Activated CD4-positive, CD25-positive, alpha-beta regulatory T cell treated with anti-CD3 and anti-CD28 coated beads, Interleukin-2, amount 50 U/mL, for 16 hours (primary cell): ENCODE results near the gene S100A16.
A peak's percentile ranks its signal among the peaks of the same experiment; 100 is the strongest.
"Not testable (repeated sequence)": the region's sequence is repeated elsewhere in the genome, so short reads cannot be mapped to it uniquely, and the experiment has no call there.

Experiments
- DNase-seq: peaks from one replicate; pipeline ENCODE4 v3.0.0-alpha.2; 2020; ENCODE audit warnings: low read depth, low spot score

The S100A16 gene, protein sequence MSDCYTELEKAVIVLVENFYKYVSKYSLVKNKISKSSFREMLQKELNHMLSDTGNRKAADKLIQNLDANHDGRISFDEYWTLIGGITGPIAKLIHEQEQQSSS

DNA sequence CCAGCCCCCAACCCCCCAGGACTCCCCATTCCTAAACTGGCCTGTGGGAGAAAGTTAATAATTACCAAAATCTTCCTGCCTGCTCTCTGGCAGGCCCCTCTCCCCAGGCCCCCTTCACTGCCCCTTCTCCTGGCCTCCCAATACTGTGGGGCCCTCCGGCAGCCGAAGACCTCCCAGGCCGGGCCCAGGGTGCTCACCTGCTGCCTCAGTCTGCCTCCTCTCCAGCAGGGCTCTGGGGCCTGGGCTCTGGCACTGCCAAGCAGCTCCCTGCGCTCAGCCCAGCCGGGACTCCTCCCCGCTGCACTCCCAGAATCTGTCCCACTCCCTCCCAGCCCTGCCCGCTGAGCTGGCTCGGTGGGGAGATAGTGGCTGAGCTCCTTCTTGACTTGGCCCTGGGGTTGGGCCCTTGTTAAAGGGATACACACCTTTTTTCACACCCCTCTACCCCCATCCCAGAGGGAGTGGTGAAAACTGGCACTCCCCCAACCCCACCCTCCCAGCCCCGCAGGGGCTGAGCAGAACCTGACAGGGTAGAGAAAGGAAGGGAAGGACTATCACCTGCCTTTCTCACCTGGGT is at the start of gene S100A16:
S100A16 (minus strand) TSS at position 383 of the 577 bp plus-strand sequence. CDS start 4,986 bp downstream, outside the sequence.
- DNase-seq: no peak

DNA sequence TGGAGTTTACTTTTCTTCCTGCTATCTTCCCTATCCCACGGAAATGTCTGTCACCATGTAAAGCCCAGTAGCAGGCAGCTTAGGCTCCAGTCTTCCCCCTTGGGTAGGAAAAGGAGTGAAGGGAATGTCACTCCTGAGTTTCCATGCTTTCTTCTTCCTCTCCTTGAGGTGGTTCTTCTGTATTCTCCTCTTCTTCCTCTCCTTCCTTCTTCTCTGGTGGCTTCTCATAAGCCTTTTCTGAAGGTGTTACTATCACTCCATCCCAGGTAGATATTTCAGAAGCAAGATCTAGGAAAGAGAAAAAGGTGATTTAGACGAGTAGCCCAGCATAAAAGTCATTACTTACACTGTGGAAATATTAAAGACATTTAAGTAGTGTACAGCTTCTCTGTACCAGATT is 49.3 kb upstream of the S100A16 start:
- DNase-seq: no peak

DNA sequence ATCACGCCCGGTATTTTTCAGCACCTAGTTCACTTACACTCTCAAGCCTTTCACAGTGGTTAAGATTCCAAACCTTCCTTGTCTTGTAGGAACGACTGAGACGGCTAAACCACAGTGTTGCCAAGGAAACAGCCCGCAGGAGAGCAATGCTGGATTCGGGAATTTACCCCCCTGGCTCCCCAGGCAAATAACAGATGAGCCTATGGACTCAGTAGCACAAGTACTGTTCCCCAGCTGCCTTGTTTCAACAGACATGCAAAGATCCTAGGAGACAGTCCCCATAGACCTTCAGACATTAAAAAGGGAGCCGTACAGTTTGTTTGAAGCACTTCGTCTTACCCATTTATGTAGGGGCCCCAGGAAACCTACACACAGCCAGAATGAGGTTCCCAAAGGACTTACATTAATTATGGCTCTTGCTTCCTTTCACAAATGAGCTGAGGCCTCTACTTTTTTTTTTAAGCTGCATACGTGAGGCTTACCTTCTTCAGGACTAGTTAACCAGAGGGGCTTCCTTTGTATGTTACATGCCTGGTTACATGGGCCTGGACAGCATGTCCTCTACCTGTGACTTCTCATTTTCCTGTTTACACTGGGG is 48.3 kb upstream of the S100A16 start:
- no peak for DNase-seq

DNA sequence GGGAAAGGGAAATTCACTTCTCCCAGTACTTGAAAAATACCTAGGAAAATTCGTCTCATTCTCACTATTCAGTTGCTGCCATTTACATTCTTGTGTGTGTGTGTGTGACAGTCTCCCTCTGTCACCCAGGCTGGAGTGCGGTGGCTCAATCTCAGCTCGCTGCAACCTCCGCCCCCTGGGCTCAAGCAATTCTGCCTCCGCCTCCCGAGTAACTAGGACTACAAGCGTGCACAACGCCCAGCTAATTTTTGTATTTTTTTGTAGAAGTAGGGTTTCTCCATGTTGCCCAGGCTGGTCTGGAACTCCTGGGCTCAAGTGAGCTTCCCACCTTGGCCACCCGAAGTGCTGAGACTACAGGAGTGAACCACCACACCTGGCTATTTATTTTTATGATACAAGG is 46.7 kb upstream of the S100A16 start:
- no peak for DNase-seq

DNA sequence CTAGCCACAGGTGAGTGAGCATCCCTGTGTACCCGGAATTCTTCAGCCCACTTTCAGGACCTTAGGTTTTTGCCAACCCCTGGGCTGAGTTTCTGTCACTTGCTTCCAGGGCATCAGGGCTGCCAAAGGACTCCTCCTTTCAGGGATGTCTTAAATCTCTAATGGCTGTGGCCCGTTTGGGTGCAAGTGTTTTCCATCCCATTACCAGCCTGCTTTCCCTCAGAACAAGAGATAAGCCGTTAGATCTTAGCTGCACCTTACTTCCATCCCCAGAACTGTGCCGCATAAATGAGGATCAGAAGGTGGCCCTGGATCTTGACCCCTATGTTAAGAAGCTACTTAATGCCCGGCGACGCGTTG is 46.2 kb upstream of the S100A16 start:
- DNase-seq: no peak

DNA sequence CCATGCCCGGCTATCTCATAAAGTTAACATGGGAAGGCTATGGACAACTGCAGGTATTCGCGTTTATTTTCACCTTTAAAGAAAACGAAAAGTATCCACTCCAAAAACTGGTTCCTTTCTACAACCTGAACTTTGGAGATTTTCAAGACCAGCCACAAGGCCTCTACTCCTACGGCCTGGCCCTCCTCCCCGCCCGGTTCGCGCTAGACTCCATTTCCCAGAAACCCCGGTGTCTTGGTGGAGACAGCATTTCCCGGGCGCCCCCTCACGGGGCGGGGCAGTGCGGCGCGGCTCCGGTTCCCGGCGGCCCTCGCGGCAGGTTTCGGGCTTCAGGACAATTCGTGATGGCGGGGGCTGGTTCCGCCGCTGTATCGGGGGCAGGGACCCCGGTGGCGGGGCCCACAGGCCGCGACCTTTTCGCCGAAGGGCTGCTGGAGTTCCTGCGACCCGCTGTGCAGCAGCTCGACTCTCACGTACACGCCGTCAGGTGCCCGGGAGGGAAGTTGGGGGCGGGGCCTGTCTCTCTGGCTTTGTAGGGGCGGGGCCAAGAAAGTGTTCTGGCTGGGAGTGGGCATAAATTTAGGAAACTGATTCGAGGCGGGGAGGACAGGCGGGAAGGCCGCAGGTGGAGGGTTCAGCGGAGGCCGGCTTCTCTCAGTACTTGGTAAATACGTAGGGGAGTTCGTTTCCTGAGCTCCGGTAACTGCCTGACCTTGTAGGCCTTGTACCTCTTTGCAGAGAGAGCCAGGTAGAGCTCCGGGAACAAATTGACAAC is 45.6 kb upstream of the S100A16 start, which contains the start of gene SNAPIN:
SNAPIN (plus strand) TSS at position 304 of the 775 bp plus-strand sequence; CDS start at position 345, 41 bp downstream.
- peak; percentile 80 for DNase-seq

DNA sequence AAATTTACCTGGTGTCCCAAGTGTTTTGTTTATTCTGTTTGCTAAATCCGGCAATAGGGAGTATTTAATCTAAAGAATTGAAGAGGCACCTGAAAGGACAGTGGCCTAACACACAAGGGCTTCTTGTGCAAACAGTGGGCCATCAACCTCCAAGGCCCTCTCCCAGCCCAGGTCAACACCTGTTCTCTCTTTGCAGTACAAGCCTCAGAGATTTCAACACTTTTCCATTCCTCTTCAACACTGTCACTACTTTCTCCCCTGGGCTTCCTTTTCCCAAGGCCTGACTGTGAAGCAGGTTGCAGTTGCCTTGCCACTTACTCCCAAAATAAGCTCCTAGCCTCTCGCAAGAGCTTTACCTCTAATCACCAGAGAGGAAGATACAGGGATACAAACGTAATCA is 42.4 kb upstream of the S100A16 start:
- DNase-seq: no peak

DNA sequence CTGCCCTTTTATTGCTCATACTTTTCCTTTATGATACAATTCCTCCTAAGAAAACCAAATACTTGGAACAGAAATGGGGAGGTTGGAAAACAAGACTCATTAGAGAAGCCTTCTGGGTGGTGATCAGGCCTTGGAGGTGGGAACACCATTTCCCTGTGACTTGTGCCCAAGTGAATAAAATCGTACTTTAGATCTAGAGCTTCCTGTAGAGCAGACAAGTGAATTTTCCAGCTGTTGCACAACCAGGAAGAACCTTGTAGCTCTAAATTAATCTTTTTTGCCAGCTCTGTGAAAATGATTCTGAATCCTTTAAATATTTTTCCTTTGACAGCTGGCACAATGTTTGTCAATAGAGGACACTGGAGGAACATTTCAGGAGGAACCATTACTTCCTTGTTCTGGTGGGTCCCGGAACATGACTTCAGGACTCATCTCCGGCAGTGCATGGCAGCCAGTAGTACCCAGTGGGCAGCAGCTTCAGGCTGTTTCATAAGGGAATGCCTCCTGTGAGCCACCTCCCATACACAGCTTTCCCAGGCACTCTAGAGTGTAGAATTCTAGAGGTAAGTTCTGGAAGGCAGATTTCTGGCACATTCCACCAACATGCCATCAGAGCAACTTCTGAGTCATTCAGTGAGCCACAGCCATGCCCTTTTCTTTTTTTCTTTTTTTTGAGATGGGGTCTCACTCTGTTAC is 40.0 kb upstream of the S100A16 start:
- no peak for DNase-seq

DNA sequence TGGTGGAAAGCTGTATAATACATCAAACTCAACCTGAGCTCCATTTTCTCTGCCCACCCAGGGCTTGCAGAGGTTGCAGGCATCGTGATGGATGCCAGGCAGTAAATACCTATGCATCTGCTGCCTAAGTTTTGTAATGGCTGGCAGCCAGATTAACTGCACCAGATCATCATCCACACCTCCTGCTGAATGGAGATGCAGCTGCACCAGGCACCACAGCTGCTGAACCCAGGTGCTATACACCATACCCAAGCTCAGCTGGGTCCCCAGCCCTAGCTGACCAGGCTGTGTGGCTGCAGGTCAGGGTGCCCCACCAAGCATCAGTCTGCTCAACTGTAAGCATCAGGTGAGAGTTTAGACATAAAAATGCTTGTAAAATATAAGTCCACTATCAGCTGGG is 38.8 kb upstream of the S100A16 start:
- DNase-seq: no peak

DNA sequence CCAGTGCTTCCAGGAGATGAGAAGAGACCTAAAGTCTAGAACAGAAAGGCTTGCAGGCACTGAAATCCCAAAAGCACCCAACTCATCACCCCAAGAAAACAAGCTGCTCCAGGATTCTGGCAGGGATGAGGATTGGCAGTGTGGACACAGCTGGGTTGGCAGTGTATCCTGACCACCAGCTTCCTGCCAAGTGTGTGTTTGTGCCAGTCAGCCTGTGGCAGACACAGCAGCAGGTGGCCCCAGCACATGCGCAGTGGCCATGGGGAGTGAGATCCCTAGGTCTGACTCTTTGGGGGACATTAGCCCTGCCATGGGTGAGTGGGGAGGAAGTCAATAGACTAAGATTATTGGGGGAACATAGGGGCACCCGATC is 36.9 kb upstream of the S100A16 start:
- DNase-seq: no peak

DNA sequence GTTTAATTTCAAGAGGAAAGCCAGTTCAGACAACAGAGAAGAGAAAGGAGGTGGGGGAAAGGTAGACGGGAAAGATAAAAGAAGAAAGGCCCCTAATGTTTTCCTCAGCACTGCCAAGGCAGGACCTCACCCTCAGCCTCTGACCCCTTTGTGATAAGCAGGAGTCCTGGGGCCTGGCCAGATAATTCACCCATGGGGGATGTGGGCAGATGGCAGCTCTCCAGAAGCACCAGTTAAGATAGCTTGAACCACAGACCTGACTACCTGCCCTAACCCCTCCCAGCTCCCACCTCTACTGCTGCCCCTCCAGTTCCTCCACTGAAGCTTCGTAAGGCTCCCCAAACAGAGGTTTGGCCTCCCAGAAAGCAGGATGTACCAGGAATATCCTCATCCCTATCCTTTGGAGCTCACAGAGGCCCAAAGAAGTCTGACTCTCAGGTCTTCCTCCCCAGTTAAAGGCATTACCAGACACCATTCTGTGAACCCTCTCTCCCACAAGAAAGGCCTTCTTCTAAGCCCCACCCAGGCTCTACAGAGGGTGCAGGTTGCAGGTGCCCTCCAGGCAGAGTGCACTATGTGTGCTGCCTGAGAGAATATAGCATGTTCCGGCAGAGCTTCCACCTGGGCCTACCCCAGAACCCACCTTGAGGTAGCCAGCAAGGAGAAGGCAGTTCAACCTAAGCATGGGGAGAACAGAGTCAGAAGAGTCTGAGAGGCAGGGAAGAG is 36.4 kb upstream of the S100A16 start:
- no peak for DNase-seq

DNA sequence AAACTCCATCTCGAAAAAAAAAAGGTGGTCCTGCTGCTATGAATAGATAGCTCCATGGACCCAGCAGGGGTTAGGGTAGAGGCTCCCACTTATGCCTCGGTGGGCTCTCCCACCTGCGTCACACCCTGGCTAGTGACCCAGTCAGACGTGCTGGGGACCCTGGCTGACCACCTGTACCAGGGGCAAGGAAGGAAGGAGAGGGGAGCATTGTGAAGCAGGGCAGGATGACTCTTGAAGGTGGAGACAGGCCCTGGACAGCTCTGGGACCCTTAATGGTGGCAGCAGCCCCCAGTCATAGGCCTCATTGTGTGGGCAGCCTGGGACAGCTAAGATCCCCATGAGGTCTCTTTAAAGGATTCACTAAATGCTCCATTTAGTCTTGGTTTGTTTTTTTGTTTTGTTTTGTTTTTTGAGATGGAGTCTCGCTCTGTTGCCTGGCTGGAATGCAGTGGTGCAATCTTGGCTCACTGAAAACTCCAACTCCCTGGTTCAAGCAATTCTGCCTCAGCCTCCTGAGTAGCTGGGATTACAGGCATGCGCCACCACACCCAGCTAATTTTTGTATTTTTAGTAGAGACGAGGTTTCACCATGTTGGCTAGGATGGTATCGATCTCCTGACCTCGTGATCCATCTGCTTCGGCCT is 35.2 kb upstream of the S100A16 start:
- no peak for DNase-seq

DNA sequence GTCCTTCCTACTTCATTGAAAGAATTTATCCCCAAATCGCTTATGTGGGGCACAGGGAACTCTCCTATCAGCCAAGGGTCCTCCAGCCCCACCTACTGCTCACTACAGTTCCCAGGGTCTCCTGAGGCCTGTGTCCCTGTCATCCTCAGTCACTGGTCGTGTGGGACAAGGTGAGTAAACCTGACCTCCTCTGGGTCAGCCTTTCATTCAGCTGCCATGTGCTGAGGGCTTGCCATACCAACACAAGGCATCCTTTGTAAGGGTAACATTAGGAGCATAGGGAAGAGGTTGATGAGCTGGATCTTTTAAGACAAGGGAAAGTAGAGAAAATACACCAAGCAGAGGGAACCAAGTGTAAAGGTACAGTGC is 34.4 kb upstream of the S100A16 start:
- no peak for DNase-seq

DNA sequence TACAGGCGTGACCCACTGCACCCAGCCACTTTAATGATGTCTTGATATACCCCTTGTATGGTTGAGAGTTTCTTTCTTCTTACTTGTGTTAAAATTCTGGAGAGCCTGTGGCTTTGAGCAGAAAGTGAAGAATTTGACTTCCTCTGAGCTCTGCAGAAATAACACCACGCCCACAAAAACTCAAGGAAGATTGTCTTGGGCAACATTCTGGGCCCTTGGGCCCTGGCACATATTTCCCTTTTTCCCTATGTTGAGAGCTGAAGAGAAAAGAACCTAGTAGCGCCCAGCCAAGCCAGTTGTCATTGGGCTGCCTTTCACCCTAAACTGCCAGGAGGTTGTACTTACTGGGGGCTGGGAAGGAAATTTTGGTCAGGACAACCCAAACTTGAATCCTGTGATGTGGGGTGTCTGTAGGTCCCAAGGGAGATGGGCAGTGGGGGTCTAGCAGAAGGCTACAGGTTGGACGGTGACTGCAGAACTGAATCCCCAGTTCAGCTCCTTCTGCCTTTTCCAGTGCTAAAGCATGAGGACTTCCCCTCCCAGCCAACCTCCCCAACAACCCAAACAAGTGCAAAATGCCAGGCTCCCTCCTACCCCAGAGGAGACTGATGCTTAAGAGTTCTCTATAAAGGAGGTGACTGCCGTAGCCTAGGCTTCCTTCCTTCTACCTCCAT is 33.9 kb upstream of the S100A16 start:
- DNase-seq: no peak

DNA sequence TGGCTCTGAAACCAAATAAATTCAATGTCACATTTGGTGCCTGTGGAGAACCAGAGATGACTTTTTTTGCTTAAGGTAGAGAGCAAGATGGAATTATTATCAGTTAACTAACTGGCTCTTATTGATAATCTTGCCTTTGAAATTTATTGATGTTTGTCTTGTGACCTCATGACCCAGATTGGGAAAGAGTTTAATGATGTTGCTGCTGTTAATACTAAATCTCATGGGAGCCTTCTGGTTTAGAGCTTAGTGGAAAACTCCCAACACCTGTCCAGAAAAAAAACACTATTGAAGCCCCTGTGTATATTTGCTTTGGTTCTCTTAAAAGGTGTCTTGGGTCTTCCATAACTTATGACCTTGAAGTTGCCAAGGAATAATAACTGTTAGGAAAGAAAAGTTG is 30.9 kb upstream of the S100A16 start:
- no peak for DNase-seq

DNA sequence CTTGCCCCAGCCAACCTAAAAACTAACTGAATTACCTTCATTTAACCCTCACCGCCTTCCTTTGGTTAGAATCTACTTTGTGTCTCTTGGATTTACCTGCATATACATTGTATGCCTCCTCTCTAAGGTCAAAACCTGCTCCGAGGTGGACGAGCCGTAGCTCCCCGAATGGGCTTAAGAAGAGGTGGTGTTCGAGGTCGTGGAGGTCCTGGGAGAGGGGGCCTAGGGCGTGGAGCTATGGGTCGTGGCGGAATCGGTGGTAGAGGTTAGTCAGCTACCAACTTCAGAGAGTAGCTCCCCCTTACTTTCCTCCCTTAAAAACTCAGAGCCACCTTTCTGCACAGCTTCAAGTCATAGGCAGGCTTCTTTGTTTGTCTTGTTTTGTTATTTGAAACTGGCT is 30.2 kb upstream of the S100A16 start:
- DNase-seq: no peak

DNA sequence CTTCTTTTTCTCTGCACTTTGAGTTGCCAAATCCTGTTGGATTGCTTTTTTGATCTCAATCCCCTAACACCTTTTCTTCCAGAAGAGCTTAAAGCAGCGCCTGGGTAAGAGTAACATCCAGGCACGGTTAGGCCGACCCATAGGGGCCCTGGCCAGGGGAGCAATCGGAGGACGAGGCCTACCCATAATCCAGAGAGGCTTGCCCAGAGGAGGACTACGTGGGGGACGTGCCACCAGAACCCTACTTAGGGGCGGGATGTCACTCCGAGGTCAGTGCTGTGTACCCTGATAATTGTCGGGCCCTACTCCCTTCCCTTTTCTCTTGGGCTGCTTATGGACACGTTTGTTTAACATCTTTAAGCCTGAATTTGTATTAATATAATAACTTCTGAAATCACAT is 29.2 kb upstream of the S100A16 start:
- DNase-seq: no peak

DNA sequence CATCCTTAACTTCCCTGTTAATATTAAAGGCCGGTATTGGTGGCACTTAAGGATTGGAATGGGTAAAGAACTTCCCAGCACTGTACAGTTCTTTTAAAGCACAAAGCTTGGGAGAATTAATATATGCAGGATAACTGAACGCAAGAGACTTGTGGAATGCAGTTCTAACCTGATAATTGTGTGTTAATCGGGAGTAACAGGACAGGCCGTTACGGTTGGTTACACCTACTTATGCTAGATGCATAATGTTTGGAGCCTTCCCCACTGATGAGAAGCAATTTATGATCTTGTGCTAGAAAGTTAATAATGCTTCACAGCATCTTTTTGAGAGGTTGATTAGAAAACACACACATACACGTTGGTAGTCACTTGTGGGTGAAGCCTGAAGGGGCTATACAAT is 27.9 kb upstream of the S100A16 start:
- DNase-seq: no peak

DNA sequence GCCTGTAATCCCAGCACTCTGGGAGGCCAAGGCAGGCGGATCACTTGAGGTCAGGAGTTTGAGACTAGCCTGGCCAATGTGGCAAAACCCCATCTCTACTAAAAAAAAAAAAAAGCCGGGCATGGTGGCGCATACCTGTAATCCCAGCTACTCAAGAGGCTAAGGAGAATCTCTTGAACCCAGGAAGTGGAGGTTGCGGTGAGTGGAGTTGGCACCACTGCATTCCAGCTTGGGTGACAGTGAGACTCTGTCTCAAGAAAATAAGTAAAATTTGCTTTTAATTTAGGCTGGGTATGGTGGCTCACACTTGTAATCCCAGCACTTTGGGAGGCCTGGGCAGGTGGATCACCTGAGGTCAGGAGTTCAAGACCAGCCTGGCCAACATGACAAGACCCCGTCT is 27.3 kb upstream of the S100A16 start:
- not testable (repeated sequence) for DNase-seq

DNA sequence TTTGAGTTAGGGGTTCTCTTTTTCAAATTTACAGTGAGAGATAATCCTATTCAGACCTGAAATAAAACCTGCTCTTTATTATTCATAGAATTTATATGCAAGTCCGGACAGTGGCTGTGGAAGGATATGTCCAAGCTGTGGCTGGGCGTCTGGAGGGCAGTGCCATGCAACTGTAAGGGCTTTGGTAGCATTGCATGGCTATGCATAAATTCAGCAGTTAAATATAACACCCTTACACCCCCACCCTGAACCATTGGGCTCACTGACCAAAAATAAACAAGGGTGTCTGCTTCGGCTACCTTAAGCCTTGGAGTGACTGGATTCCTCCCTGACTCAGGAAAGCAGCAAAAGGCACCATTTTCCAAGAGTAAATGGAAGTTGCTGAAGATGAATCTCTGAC is 26.3 kb upstream of the S100A16 start:
- no peak for DNase-seq

DNA sequence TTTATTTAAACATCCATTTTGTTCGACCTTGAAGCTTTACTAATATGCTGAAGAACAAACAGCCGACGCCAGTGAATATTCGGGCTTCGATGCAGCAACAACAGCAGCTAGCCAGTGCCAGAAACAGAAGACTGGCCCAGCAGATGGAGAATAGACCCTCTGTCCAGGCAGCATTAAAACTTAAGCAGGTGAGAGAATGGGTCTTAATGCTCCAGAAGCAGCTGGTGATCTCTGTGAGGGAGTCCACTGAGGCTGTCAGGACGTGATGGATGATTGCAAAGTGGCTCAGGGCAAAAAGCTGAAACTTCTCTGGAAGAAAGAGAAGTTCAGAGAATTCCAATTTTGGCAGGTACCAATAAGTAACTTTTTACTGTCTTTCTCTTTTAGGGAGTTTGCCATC is 25.3 kb upstream of the S100A16 start:
- DNase-seq: no peak
